GM12864 (cell line): ENCODE data around the gene GNPTAB.

Source experiments
- DNase-seq: peaks from one replicate; pipeline ENCODE4 v3.0.0-alpha.2; 2011; ENCODE audit warnings: low read depth
- H3K4me3 ChIP-seq: 2 replicates; pipeline ENCODE4 v1.5.1; 2011; ENCODE audit warnings: mild to moderate bottlenecking, low read depth, low read length, control low read depth
- TF ChIP-seq, protein P1 (sequence below): IDR thresholded peaks from 2 replicates; pipeline ENCODE4 v1.5.1; 2011; ENCODE audit warnings: low read depth, mild to moderate bottlenecking, moderate library complexity, low read length, control low read depth, inconsistent platforms; ENCODE audit errors: missing control alignments

GNPTAB gene

DNA sequence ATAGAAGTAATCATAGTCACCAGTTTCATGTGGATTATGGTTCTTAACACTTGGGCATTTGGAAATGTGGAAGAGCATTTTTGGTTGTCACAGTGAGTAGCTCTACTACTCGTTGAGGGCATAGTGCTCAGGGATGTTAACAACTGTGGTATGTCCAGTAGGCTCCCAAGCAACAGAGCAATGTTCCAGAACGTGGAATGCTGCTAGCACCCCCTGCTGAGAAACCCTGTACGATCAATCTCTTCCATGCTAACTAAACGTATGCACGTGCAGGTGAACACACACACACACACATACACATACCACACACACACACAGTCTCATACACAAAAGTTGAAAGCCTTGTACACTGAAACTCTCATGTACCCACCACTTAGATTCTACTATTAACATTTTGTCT is 16.6 kb upstream of the GNPTAB start:
- TF ChIP-seq, protein P1, sequence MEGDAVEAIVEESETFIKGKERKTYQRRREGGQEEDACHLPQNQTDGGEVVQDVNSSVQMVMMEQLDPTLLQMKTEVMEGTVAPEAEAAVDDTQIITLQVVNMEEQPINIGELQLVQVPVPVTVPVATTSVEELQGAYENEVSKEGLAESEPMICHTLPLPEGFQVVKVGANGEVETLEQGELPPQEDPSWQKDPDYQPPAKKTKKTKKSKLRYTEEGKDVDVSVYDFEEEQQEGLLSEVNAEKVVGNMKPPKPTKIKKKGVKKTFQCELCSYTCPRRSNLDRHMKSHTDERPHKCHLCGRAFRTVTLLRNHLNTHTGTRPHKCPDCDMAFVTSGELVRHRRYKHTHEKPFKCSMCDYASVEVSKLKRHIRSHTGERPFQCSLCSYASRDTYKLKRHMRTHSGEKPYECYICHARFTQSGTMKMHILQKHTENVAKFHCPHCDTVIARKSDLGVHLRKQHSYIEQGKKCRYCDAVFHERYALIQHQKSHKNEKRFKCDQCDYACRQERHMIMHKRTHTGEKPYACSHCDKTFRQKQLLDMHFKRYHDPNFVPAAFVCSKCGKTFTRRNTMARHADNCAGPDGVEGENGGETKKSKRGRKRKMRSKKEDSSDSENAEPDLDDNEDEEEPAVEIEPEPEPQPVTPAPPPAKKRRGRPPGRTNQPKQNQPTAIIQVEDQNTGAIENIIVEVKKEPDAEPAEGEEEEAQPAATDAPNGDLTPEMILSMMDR, result no peak
- no peak for DNase-seq
- no peak overlapping the region for H3K4me3 ChIP-seq

DNA sequence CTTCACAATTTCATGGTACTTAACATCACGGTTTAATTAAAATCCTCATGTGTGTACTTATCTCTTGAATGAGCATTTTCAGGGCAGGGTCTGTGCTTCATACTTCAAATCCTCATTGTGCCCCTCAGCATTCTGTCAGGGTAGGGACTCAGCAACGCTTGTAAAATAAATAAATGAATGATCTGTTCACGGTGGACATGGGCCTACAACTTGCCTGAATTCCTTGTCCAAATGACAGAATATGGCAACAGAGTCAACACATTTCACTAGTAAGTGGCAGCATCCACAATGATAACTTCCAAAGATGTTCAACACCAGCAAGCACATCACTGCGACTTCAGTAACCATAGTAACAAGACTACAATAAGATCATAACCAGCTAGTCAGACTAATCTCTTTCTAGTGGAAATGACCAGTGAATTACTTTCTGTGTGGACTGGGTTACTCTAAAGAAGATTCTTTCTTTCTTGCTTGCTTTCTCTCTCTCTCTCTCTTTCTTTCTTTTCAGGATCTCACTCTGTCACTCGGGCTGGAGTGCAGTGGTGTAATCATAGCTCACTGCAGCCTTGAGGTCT is 14.5 kb upstream of the GNPTAB start:
- DNase-seq, result no peak
- H3K4me3 ChIP-seq, result no peak overlapping the region
- TF ChIP-seq, protein P1, result no peak

DNA sequence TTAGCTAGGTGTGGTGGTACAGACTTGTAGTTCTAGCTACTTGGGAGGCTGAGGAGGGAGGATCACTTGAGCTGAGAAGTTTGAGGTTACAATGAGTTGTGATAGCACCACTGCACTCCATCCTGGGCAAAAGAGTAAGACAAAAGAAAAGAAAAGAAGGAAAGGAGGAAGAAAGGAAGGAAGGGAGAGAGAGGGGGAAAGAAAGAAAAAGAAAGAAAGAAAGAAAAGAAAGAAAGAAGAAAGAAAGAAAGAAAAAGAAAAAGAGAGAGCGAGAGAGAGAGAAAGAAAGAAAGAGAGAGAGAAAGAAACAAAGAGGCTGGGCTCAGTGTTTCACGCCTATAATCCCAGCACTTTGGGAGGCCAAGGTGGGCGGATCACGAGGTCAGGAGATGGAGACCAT is 10.3 kb upstream of the GNPTAB start:
- DNase-seq, result no peak
- TF ChIP-seq, protein P1, result no peak
- no peak overlapping the region for H3K4me3 ChIP-seq

DNA sequence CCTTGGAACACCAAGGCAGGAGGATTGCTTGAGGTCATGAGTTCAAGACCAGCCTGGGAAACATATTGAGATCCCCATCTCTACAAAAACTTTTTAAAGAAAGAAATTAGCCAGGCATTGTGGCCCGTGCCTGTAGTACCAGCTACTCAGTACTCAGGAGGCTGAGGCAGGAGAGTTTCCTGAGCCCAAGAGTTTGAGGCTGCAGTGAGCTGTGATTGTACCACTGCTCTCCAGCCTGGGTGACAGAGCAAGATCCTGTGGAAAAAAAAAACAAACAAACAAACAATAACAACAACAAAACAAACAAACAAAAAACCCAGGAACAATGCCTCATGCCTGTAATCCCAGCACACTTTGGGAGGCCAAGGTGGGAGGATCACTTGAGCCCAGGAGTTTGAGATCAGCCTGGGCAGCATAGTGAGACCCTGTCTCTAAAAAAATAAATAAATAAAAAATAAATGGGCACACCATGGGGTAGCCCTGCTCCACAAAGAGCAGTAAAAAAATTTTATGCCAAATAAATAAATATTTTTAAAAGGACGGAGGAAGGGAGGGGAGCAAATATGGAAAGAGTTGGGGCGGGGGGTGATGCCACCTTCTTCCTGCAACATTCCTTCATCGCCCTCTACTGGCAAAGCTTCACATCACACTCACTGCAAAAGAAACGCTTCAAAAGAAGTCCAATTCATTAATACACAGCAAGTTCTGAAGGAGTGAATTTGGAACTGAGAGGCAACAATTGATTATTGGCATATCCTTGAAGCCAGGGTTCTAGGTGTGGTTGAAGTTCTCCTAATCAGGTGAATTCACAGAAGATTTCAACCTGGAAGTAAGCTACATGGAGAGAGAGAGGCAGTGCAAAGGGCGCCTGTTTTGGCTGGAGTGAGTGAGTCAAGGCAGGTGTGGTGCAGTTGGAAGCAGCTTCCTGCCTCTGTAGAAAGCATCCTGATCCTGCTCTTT is 8.8 kb upstream of the GNPTAB start:
- peak; percentile 58 for DNase-seq
- H3K4me3 ChIP-seq, result no peak overlapping the region
- TF ChIP-seq, protein P1, result peak; percentile 85

DNA sequence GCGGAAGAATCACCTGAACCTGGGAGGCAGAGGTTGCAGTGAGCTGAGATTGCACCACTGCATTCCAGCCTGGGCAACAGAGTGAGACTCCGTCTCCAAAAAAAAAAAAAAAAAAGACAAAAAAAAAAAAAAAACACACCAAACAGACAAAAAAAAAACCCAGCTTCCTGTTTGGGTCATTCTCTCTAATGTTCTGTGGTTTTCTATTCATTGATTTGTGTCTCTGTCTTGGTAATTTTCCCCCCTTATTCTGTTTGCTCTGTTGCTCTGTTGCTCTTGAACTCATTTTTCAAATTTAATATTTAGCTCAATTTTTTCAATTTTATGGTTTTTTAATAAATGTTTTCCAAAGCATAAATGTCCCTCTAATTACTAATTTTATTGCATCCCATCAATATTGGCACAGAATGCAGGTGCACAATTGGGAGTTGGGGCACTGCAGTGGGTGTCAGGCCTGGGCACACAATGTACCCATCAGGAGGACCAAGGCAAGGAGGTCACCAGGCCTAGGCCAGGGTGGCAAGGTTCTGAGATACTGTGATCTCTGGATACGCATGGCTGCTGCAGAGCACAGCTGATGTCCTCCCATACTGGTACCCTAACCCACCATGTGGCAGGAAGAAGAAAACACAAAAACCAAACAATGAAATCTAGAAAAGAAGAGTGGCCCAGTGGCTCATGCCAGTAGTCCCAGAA is 8.0 kb upstream of the GNPTAB start:
- no peak overlapping the region for H3K4me3 ChIP-seq
- TF ChIP-seq, protein P1, result no peak
- no peak for DNase-seq

DNA sequence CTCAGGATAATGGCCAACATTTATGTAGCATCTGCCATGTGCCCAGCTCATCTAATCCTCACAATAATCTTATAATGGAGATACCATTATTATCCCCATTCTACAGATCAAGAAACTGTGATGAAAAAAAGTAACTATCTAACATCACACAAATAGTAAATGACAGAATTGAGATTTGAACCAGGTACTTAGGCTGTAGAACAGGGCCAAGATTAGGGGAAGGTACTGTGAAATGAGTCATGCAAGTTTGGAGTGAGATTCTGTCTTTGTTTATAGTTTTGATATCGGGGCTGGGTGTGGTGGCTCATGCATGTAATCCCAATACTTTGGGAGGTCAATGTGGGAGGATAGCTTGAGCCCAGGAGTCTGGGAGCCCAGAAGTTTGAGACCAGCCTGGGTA is 1.3 kb upstream of the GNPTAB start:
- DNase-seq, result no peak
- TF ChIP-seq, protein P1, result no peak
- no peak overlapping the region for H3K4me3 ChIP-seq
